ENCODE results near the gene DMC1.

DNA sequence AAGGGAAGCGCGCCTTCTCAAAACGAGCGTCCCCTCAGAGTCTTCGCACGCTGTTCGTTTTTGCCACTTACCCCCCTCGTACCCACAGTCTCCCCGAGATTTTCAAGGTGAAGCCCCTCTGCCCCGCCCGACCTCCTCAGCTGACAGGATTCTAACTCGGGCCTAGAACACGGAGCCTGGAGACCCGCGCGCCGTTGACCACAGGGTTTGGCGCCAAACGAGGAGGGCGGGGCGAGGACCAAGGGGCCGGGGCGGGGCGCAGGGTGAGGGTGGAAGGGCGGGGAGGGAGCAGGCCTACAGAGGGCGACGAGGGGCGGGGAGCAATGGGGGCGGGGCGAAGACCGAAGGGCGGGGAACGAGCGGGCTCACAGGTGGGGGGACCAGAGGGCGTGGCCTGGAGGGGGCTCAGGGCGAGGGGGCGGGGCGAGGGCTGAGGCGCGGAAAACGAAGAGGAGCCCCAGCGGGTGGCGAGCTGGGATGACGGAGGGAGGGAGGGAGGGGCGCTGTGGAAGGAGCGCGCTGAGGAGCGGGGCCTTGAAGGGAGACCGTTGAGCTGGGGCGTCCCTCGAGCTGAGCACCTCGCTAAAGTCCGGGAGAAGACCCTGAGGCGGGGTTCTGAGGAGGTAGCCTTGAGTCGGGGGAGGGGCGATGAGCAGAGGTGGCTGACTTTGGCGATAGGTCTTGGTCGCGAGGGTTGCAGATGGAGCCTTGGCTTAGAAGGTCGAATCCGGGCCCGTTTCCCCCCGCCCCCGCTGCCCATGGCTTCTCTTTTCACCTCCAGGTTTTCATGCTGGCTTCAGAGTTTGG, at the start of gene DMC1:
- TF ChIP-seq, protein P1, sequence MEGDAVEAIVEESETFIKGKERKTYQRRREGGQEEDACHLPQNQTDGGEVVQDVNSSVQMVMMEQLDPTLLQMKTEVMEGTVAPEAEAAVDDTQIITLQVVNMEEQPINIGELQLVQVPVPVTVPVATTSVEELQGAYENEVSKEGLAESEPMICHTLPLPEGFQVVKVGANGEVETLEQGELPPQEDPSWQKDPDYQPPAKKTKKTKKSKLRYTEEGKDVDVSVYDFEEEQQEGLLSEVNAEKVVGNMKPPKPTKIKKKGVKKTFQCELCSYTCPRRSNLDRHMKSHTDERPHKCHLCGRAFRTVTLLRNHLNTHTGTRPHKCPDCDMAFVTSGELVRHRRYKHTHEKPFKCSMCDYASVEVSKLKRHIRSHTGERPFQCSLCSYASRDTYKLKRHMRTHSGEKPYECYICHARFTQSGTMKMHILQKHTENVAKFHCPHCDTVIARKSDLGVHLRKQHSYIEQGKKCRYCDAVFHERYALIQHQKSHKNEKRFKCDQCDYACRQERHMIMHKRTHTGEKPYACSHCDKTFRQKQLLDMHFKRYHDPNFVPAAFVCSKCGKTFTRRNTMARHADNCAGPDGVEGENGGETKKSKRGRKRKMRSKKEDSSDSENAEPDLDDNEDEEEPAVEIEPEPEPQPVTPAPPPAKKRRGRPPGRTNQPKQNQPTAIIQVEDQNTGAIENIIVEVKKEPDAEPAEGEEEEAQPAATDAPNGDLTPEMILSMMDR (IDR thresholded peaks at IDR 0.05; ENCODE audit: low read length): no peak
- TF ChIP-seq EZH2 (optimal IDR thresholded peaks at IDR 0.05; ENCODE audit: low read depth, low read length) (no peak), EZH2phosphoT487 (IDR thresholded peaks at IDR 0.05; ENCODE audit: low read length) (no peak)
